Left ventricle myocardium superior (tissue), 1 donor: ENCODE data around the gene LY6G6F. TPM values are rescaled to one million over a fixed set of nuclear protein-coding genes. Genes with fewer than 3 reads are reported as not detected.

ENCODE experiments used
- ATAC-seq: fragments of 200-7000 bp; cut with Tn5 transposase; one replicate; pipeline ENCODE4 v1.9.1; 2020; ENCODE audit warnings: mild to moderate bottlenecking, moderate library complexity
- DNase-seq: peaks from one replicate; pipeline ENCODE4 v3.0.0-alpha.2; 2020
- intact Hi-C: fragments of 100-400 bp; cut with micrococcal nuclease; formaldehyde crosslinking; loops from one replicate; pipeline ENCODE4 v1.11.0; 2022
- total RNA-seq: library from RNA; stranded (reverse); fragmentation: NEBNext Ultra II Directional; extraction: Animal tissue kit (Norgen Biotek cat#: 25700); gene quantifications from one replicate; pipeline ENCODE4 v1.2.1, GENCODE V29; 2021
- donor health status: DM: no; HTN: yes; CAD: no; lungs with severe emphysema.

LY6G6F gene
- total RNA-seq, 1 donor from 2014 or later: not detected

DNA sequence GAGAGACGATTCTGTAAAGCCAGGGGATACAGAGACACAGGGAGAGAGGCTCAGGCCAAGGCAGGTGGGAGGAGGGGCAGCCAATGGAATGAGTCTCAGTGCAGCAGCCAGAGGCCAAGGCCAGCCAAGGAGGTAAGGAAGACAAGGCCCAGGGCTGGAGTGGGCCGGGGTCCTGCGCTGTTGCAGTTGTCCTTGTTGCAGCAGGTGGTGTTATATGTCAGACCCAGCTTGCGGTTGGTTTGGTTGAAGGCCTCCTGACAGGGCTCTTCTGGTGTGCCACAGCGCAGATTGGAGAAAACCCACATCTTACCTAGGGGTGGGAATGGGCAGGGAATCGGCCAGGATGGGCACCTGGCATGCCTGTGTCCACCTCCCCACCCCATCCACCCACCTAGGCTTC is 12.3 kb downstream of the LY6G6F start:
- ATAC-seq (no peak), DNase-seq (no peak)
- intact Hi-C loops: no loop called here

DNA sequence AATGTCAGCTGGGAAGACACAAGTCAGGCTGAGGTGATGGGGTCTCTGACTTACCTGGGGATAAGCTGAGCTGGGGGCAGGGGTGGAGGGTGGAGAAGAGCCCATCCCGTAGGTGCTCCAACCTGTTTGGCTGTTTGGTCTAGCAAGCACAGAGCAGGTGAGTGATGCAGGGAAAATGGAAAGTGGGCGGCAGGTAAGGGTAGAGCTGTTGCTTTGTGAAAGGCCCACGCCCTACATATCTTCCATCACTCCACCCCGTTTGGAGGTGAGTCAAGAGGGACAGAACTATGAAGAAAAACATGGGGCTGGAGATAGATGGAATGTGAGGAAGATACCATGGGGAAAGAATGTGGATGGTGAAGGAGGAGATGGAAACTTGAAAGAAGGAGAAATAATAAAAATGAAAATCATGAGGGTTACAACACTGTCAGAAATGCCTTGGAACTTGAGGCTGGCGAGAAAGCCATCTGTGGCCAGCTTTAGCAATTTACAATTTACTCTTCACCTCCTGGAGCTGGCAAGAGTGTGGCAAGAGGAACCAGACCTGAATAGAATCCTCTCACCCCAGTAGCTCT is 13.6 kb downstream of the LY6G6F start:
- no peak for DNase-seq
- no peak for ATAC-seq
- intact Hi-C loops: no loop called here

DNA sequence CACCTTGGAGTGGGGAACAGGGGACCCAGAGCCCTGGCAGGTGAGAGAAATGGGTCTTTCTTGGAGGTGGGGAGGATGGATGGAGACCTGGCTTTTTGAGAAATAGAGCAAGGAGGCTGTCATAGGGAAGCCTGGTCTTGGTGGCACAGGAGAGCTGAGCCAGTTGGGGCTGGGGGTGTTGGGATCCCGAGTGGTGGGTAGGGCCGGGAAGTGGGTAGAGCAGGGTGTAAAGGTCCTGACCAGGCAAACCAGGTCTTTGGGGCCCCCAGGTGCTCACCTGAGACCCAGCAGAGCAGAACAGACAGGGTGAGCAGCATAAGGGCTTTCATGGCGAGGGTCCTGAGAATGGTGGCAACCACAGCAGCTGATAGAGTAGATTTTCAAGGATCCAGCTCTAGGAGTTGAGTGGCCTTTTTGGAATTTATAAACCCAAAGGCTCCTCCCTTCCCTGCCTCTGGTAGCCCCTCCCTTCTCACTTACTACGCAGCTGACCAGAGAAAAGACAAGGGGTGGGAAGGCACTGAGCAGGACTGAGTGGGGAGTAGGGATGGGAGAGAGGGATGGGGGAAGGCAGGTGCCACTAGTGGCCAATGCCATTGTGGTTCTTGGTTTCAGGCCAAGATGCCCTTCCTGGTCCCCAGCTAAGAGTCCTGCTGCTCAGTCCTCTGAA is 14.8 kb downstream of the LY6G6F start, which contains the start of gene LY6G6C:
LY6G6C (minus strand) TSS at position 396 of the 670 bp plus-strand sequence; CDS start at position 329, 67 bp downstream.
- ATAC-seq: no peak
- intact Hi-C loops: no loop called here
- no peak for DNase-seq

DNA sequence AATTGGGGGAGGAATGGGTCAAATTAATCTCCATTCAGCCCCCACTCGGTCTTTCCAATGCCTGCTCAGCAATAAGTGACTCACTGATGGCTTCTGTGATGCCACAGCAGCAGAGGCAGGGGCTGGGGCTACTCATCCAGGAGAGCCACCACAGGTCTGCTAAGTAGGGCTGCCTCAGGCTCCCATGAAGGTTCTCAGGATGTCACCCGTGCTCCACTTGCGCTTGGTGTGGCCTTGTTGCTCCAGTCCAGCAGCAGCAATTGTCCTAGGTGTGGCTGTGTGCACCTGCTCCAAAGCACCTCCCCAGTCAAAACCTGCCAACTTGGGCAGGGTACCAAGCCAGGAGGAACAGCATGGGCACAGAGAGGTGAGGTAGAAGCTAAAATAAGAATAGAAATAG is 15.5 kb downstream of the LY6G6F start:
- ATAC-seq: no peak
- DNase-seq: no peak

DNA sequence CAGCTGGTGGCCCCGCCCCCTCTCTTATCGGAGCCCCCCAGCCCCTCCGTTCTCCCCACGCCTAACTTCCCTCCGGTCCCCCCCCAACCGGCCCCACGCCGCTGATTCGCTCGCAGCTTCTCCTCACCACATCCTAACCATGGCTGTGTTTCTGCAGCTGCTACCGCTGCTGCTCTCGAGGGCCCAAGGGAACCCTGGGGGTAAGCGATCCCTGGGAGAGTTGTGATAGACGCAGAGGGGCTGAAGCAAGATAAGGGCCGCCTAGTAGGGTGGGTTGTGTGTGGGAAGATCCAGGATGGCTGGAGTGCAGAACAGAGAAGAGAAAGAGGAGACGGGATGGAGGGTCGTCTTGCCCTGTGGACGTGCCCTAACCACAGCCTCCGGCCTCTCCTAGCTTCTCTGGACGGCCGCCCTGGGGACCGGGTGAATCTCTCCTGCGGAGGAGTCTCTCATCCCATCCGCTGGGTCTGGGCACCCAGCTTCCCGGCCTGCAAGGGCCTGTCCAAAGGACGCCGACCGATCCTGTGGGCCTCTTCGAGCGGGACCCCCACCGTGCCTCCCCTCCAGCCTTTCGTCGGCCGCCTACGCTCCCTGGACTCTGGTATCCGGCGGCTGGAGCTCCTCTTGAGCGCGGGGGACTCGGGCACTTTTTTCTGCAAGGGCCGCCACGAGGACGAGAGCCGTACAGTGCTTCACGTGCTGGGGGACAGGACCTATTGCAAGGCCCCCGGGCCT is 16.7 kb downstream of the LY6G6F start, which contains the start of gene MPIG6B:
MPIG6B (plus strand) TSS at position 129 of the 735 bp plus-strand sequence; CDS start at position 140, 11 bp downstream.
- intact Hi-C loops: no loop called here
- no peak for DNase-seq
- no peak for ATAC-seq

More for the DNA sequence above, 15.5 kb downstream of the LY6G6F start:
- intact Hi-C loops: no loop called here

DNA sequence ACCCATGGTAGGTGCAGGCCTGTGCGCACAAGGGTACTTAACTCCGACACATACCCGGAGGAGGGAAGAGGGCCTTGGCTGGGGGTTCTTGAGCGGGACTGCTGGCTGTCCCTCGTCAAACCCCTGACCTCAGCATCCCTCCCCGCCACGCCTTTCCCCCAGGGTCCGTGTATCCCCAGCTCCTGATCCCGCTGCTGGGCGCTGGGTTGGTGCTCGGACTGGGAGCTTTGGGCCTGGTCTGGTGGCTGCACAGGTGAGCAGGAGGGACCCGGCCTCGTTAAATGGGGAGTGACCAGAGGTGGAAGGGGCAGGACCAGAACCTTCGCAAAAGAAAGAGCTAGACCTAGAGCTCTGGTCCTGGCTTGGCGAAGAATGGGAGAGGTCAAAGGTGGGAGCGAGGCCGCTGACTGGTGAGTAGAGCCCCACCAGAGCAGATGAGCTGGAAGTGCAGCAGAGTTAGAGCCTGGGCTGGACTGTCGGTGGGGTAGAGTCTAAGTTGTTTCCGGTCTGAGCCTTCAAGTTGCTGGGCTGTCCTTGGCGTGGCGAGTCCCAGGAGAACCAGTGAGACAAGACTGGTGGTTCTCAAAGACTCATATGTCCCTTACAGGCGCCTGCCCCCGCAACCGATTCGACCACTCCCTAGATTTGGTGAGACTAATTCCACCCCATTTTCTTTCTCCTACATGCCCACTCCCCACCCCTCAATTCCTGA is 17.5 kb downstream of the LY6G6F start:
- intact Hi-C loops: no loop called here
- DNase-seq (no peak), ATAC-seq (peak; percentile 7)

DNA sequence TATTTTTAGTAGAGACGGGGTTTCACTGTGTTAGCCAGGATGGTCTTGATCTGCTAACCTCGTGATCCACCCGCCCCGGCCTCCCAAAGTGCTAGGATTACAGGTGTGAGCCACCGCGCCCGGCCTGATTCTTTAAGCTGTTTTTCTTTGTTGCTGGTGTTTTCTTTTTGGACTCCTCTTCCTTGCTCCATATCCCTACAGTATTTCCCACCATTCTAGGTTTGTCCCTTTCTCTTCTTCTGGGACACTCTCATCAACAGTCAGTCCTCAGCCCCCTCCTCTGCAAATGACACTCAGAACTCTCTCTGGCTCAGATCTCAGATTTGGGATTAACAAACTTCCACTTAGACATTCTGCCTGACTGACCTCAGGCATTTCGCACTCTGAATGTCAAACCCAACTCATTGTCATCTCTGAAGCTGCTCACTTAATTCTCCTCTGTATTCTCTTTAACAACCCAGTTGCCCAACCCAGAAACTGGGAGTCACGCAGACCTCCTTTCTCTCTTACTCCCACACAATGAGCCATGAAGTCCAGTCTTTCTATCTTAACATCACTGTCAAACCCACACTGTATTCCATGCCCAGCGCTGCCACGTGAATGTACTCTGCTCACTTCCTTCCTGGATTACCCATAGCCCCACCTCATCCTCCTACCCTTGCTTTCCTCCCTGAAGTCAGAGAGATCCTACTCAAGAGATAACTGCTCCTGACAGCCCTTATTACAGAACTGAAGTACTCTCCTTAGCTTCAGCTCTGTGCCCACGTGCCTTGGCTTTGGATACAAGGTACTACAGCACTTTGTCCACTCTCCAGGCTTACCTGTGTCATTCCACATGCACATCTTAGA is 19.1 kb downstream of the LY6G6F start:
- DNase-seq: no peak
- ATAC-seq: no peak
- intact Hi-C loops: no loop called here

DNA sequence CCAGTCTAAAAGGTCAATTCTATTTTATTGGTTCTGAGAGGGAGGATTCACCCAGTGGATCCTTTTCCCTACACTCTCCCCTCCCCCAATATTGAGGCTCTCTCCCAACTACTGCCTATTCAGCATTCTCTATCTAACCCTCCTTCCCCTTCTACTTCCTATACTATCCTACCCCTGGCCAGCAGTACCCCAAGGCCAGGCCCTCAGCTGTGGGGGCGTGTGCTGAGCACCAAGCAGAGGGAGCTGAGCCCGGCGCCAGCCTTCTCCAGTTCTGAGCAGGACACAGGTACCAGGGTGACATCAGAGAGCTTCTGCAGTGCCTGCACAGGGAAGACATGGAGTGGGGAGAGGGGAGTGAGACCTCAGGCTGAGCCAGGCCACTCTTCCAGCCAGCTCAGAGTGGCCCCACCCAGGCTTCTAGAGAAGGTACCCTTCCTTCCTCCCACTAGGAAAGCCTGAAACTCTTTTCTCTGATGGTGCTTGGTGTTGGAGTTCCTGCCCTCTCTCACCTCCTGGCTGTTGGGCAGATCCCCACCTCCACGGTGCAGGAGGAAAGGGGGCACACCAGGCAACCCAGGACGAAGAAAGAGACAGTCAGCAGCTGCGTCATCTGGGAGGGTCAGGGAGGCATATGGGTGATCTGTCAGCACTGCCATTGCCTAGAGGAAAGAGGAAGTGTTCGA is 20.5 kb downstream of the LY6G6F start:
- ATAC-seq (no peak), DNase-seq (no peak)
- intact Hi-C loops: no loop called here

DNA sequence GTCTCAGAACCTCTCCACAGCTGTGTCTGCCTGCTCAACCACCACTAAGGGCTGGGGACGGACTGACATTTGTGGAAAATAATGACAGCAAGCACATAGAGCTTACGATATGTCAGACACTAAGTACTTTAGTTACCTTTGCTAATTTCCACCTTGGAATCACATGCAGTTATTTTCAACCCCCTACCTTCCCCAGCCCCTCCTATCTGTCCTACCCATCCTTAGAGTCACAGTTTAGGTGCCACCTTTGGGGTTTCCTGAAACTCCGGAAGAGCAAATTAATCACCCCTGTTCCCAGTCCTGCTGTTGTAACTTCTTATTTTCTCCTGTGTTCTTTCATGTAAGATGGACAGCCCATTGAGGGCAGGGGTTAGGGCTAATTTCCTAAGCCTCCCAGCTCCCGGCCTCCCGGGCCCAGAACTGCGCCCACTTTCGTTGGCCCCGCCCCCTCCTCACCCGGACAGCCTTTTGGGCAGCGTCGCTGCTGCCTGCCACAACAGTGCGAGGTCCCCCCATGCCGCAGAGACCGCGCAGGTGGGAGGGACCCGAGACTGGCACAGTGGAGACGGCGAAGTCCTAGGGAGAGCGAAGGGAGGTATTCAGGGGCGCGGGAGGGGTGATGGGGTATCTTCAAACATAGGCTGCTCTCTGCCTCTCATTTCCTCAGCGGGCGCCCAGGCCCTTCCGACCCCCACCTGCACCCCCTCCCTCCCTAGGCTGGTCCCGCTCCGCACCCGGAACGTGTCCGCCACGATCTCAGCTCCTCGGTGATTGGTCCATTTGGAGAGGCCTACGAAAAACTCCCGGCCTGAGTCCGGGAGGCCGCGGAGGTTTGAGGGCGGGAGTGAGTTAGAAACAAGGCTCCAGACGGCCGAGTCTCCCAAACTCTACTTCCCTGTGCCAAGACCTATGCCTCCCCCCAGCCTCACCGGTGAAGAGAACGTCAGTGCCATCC is 21.3 kb downstream of the LY6G6F start:
- DNase-seq (no peak), ATAC-seq (no peak)
- intact Hi-C loops: no loop called here

DNA sequence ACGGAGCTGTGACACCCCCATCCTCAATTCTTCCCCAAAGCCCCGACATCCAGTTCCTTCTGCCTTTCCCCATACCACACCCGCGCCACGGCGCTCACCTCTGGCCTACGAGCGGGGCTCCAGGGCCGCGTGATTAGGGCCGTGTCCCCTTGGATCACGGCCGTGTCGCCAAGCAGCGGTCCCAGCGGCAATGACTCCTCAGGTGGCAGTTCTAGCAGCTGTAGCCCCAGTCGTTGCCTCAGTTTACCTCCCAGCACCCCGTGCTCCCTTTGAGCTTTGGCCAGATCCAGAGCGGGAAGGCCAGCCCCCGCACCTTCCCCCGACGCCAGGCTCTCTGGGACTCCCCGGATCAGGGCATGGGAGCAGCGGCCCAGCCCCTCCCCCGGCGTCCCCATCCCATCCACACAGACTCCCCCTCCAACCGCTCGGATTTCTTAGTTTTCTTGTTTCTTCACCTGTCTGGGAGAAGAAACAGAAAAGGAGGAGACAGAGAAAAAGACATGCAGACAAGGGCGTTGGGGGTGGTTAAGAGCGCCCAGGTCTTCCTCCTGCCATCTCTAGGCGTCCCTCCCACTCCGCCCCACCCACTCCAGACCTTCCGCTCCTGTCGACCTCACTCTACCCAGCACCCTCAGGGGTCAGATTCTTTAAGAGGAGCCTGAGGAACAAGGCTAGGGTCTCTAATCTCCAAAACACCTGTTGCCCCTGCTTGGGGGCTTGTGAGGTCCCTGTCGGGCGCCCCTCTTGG is 22.3 kb downstream of the LY6G6F start, which contains the start of gene DDAH2:
DDAH2 (minus strand) TSS at position 533 of the 748 bp plus-strand sequence; CDS start at position 395, 138 bp downstream.
- ATAC-seq: peak; percentile 47
- DNase-seq: peak; percentile 45
- intact Hi-C loops: no loop called here

DNA sequence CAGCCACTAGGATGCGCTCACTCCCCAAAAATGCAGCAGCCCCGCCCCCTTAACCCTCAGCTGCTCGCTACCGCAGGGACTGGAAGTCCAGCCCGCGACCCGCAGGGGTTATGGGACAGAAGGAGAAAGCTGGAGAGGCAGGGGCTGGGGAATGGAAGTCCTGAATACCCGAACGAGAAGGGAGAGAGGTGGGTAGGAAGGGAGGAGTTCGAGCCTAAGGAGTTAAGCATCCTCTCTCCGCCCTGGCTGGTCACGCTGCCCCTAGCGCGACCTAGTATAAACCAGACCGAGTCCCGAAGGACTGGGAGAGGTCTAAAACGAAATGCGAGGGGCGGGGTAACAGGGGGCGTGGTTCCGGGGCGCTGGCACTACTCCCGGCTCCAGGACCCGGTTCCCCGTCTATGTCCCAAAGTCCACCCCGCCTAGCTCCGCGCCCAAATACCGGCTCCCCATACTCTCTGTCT is 22.9 kb downstream of the LY6G6F start:
- ATAC-seq: peak; percentile 88
- DNase-seq: peak; percentile 95
- intact Hi-C loops: no loop called here

DNA sequence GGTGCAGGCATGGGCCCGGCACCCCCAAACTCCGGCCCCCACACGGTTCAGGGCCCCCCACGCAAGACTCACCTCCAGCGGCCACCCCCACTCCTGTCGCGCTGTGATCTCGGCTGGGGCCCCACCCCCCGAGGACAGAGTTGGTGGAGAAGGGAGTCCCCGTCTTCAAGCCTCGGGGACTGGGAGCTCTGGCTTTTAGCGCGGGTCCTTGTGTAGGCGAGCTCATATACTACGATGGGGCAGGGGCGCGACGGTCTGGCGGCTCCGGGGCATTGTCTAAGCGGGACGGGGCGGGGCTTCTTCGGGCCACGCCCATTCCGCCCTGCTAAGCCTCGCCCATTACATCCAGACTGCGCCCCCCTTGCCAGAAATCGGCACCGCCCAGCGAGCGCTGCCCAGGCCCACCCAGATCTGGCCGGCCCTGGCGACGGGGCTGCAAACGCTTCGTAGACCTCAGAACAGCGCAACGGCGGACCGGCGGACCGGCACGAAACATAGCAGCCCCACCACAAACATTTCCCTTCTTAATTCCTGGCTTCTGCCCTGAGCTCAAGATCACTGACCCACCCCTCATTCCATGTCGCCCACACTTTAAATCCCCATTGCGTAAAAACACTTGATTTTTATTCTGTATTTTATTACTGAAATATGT is 23.4 kb downstream of the LY6G6F start:
- peak; percentile 86 for ATAC-seq

DNA sequence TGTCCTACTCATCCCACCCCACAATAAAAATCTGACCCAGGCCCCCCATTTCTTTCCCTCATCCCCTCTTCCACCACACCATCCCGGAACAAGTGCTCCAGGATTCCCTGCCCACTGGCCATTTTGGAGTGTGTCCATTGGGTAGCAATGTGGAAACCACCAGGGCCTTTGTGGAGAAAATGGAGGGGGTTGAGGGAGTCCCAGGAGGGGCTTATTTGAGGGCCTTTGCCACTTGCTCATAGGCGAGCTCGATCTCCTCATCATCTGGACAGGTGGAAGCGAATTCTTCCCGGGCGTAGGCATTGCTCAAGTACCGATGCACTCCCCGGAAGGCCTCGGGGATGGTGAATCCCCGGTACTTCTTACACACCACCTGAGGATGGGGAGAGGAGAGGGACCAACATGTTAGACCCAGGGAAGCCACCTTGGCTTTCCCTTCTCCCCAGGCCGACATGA is 24.0 kb downstream of the LY6G6F start:
- ATAC-seq (no peak), DNase-seq (no peak)
- intact Hi-C loops: no loop called here

More for the DNA sequence above, 23.4 kb downstream of the LY6G6F start:
- DNase-seq: peak; percentile 96
- intact Hi-C loops: no loop called here

DNA sequence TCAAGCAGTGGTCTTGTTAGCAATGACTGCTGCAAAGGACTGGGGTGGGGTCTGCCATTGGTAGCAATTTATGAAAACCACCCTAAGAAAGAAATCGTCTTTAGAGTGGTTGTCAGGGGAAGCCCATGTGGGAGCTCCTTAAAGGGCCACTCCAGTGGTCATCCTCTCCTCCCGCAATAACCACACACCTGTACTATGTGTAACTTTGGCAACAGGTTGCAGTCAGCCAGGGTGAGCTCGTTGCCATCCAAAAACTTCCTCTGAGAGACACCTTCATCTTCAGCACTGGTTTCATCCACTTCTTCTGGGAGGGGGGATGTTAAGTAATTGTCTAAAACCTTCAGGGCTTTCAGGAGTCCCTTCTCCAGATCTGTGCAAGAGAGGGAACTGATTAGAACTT is 25.4 kb downstream of the LY6G6F start:
- DNase-seq (no peak), ATAC-seq (no peak)
- intact Hi-C loops: no loop called here

DNA sequence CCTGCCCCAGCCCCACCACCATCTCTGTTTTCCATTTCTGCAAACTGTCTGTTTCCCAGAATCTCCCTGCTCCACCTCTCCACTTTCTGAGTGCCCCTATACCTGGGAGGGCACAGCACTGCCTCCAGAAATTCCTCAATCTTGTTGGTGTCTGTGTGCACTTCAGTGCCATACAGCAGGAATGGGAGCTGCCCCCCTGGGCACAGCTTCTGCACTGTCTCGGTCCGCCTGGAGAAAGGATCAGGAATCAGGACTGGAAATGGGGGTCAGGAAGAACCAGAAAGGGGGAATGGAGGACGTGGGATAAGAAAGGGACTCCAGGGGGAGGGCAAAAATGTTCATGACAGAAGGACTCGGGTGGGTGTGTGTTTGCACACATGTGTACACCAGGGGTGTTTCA is 27.1 kb downstream of the LY6G6F start:
- intact Hi-C loops: no loop called here
- DNase-seq: no peak
- no peak for ATAC-seq
